ENCODE data around the gene CITED4. TPM values are rescaled to one million over a fixed set of nuclear protein-coding genes. Genes with fewer than 3 reads are reported as not detected.

CITED4 gene
- total RNA-seq, 2 donors from 2014 or later: 17.2 to 23.6 TPM

DNA sequence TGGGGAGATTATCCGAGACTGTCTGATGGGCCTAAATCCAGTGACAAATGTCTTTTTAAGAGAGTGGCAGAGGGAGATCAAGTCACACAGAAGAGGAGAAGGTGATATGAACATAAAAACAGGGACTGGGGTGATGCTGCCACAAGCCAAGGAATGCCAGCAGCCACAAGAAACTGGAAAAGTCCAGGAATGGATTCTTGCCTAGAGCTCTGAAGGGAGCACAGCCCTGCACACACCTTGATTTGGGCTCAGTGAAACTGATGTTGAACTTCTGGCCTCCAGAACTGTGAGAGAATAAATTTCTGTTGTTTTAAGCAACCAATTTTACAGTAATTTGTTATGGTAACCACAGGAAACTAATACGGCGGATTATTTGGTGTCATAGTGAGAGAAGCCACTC, 19.5 kb downstream of the CITED4 start:
- Mint-ChIP-seq H3K36me3 (ENCODE audit: low read depth) (peaks cover 6% of the 10 kb centered on the region), H3K4me3 (no peak overlapping the region), H3K27ac (no peak overlapping the region), H3K4me1 (peaks cover 19% of the 10 kb centered on the region), H3K27me3 (peaks cover 21% of the 10 kb centered on the region)
- no peak for DNase-seq
- no peak for ATAC-seq
- H3K9me3 ChIP-seq (ENCODE audit: control insufficient read depth, low read length, poor library complexity, severe bottlenecking): no peaks in the 10 kb centered on the region

DNA sequence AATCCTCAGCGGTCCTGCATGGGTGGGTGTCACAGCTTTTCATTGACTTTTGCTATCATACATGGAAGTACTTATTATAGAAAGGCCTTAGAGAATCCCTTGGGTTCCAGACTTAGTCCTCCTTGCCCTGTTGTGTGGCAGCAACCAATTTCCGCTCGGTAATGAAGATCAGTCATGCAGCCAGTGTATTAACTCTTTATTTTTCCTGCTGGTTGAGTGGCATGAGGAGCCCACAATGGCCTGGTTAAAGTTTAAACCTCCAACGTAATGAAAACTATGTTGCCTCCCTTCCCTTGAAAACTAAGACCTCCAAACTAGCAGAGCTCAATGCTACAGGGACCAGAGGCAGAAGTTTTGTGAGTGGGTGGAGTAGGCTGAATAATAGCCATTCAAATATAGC, 20.0 kb downstream of the CITED4 start:
- ATAC-seq (no peak), DNase-seq (no peak)
- no peak overlapping the region for H3K27ac Mint-ChIP-seq
- H3K27me3 Mint-ChIP-seq: peaks cover 17% of the 10 kb centered on the region
- no peak overlapping the region for H3K4me3 Mint-ChIP-seq
- H3K4me1 Mint-ChIP-seq: peaks cover 18% of the 10 kb centered on the region
- peaks cover 6% of the 10 kb centered on the region for H3K36me3 Mint-ChIP-seq (ENCODE audit: low read depth)
- H3K9me3 ChIP-seq (ENCODE audit: control insufficient read depth, low read length, poor library complexity, severe bottlenecking): no peaks in the 10 kb centered on the region

DNA sequence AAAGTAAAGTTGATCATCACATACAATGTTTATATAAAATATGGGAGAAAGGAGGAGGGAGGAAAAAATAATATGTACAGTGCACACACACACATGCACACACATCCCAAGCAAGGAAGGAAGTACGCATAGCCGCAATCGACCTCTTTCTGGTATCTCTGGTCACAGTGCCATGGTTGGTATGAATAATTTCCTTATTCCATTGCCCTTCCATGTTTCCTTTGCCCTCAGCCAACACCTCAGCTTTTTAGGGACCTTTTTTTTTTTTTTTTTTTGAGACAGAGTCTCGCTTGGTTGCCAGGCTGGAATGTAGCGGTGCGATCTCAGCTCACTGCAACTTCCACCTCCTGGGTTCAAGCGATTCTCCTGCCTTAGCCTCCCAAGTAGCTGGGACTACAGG, 20.6 kb downstream of the CITED4 start:
- no peak overlapping the region for H3K4me3 Mint-ChIP-seq
- H3K36me3 Mint-ChIP-seq (ENCODE audit: low read depth): peaks cover 4% of the 10 kb centered on the region
- H3K9me3 ChIP-seq (ENCODE audit: control insufficient read depth, low read length, poor library complexity, severe bottlenecking): no peaks in the 10 kb centered on the region
- peaks cover 15% of the 10 kb centered on the region for H3K4me1 Mint-ChIP-seq
- ATAC-seq: no peak
- H3K27ac Mint-ChIP-seq: no peak overlapping the region
- DNase-seq: no peak
- H3K27me3 Mint-ChIP-seq: peaks cover 12% of the 10 kb centered on the region

DNA sequence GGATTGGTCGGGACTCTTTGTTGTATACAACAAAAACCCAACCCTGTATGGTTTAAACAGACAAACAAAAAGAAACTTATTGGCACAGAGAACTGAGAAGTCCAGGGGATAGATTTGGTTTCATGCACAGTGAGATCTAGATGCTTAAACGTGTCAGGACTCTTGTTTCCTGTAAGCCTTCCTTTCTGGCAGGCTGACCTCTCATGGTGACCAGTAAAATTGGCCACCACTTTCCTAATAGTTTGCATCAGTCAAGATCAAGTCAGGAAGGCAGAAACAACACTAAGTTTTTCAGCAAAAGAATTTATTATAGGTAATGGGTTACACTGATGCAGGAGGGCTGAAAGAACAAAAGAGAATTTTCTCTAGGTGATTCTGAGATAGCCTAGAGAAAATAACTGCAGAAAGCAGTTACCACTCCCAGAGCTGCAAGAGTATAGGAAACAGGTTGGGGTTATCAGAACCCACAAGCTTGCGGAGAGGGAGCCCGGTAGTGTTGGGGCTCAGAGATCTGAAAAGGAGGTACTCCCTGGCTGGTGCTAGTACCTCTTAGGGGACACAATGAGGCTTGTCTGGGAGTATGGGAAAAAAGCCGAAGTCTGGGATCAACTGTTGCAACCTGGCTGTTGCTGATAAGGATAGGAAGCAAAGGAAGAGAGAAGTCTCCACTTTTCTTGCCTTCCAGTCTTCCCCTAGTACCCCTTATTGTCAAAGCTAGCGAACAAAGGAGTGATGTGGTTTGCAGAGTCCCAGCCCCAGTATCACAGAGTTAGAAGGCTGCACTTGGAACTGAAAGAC, 21.4 kb downstream of the CITED4 start:
- Mint-ChIP-seq H3K36me3 (ENCODE audit: low read depth) (peaks cover 4% of the 10 kb centered on the region), H3K27me3 (peaks cover 12% of the 10 kb centered on the region), H3K4me3 (peak overlapping the region; percentile 28), H3K27ac (no peak overlapping the region), H3K4me1 (peaks cover 13% of the 10 kb centered on the region)
- H3K9me3 ChIP-seq (ENCODE audit: control insufficient read depth, low read length, poor library complexity, severe bottlenecking): no peaks in the 10 kb centered on the region
- ATAC-seq (peak; percentile 69), DNase-seq (no peak)

DNA sequence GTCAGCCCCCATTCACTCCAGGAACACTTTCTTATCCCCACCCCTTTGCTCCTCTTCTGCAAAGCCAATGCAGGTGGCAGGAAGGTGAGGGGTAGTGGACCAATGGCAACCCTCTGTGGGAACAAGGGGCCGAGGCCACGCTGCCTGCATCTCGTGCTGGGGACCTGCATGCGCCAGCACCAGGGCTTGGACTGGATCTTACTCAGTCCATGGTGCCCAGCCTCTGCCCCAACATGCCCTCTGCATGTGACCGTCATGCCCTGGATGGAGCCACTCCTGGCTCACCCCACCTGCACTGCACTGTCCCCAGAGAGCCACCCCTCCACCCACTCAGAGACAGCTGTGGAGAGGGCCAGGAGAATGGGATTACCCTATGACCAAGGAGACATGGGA, 22.2 kb downstream of the CITED4 start:
- Mint-ChIP-seq H3K36me3 (ENCODE audit: low read depth) (peaks cover 4% of the 10 kb centered on the region), H3K27ac (no peak overlapping the region), H3K27me3 (peaks cover 12% of the 10 kb centered on the region), H3K4me3 (no peak overlapping the region), H3K4me1 (peaks cover 10% of the 10 kb centered on the region)
- no peak for DNase-seq
- ATAC-seq: no peak
- no peaks in the 10 kb centered on the region for H3K9me3 ChIP-seq (ENCODE audit: control insufficient read depth, low read length, poor library complexity, severe bottlenecking)

DNA sequence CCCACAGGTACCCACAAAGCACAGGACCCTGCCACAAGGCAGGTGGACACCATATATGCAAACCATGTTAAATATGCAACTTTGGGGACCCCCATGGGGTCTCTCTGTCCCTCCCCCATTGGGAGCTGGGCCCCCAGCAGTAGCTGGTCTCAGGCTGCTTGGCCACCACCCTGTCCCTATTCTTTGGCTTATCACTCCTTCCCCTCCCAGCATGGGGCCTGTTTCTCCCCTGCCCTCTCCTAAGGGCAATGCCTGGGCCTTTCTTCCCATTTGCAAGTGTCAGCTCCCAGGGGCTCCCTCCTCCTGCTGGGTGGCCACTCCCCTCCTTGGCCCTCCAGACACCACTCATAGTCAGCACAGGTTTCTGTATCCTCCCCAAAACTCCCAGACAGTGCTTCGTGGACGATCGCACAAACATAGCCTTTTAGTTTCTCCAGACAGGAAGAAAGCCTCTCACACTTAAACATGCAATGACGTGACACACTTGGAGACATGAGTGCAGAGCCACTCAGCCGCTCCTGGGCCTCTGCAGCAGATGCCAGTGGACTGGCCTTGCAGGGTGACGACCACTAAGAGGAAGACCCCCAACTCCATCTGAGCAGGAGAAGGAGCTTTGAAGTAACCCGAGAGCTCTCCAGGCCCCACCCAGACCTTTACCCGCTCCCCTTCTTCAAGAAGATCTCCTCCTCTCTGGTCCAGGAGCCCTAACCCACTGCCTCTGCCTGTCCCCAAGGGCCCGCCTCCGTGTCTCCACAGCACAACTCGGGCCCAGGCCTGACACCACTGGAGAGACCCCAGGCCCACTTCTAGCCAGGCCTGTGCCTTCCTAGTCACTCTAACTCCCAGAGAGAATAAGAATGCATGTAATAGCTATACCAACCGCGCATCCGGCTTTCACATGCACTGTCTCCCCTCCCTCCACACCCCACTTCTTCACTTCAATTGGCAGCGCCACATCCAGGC, 22.9 kb downstream of the CITED4 start:
- no peak overlapping the region for H3K27ac Mint-ChIP-seq

DNA sequence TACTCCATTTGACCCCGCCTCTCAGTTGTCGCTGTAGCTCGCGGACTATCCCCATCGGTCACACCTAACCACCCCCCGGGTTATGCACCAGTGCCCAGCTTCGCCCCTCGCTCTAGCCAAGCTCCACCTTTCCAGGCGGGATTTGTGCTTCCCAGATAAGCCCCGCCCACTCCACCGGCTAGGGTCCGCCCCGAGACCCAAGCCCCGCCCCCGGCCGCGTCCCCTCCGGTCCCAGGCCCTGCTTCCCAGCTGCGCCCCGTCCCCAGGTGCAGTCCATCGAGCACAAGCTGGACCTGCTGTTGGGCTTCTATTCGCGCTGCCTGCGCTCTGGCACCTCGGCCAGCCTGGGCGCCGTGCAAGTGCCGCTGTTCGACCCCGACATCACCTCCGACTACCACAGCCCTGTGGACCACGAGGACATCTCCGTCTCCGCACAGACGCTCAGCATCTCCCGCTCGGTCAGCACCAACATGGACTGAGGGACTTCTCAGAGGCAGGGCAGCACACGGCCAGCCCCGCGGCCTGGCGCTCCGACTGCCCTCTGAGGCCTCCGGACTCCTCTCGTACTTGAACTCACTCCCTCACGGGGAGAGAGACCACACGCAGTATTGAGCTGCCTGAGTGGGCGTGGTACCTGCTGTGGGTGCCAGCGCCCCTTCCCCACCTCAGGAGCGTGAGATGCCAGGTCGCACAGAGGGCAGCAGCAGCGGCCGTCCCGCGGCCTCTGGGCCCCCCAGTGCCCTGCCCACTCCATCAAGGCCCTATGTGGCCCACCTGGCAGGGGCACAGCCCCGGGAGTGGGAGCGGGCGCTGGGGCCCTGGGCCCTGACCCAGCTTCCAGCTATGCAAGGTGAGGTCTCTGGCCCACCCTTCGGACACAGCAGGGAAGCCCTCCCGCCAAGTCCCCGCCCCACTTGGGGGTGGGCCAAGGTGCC, 23.9 kb downstream of the CITED4 start:
- DNase-seq (no peak), ATAC-seq (no peak)
- Mint-ChIP-seq H3K27me3 (peaks cover 12% of the 10 kb centered on the region), H3K4me1 (peaks cover 8% of the 10 kb centered on the region), H3K27ac (no peak overlapping the region), H3K4me3 (no peak overlapping the region), H3K36me3 (ENCODE audit: low read depth) (no peaks in the 10 kb centered on the region)
- H3K9me3 ChIP-seq (ENCODE audit: control insufficient read depth, low read length, poor library complexity, severe bottlenecking): no peaks in the 10 kb centered on the region

More for the DNA sequence above, 22.9 kb downstream of the CITED4 start:
- no peaks in the 10 kb centered on the region for H3K9me3 ChIP-seq (ENCODE audit: control insufficient read depth, low read length, poor library complexity, severe bottlenecking)
- Mint-ChIP-seq H3K4me3 (no peak overlapping the region), H3K4me1 (peaks cover 10% of the 10 kb centered on the region), H3K36me3 (ENCODE audit: low read depth) (peaks cover 4% of the 10 kb centered on the region), H3K27me3 (peaks cover 12% of the 10 kb centered on the region)
- DNase-seq (no peak), ATAC-seq (no peak)

DNA sequence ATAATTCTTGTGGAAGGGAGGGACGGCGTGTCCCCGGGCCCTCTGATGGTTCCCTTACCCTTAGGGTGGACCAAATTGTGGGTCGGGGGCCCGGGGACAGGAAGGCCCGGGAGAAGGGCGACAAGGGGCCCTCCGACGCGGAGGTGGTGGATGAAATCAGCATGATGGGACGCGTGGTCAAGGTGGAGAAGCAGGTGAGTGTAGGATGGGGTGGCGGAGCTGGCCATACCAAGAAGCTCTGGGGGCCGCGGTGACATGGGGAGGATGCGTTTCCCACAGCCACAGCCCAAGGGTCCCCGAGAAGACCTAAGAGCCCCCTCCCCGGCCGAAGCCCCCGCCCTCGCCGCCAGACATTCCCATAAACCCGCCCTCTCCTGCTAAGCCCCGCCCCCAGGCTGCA, 24.6 kb downstream of the CITED4 start:
- Mint-ChIP-seq H3K27ac (no peak overlapping the region), H3K4me1 (peaks cover 8% of the 10 kb centered on the region), H3K27me3 (peaks cover 12% of the 10 kb centered on the region), H3K4me3 (no peak overlapping the region), H3K36me3 (ENCODE audit: low read depth) (no peaks in the 10 kb centered on the region)
- no peaks in the 10 kb centered on the region for H3K9me3 ChIP-seq (ENCODE audit: control insufficient read depth, low read length, poor library complexity, severe bottlenecking)
- DNase-seq (no peak), ATAC-seq (no peak)

DNA sequence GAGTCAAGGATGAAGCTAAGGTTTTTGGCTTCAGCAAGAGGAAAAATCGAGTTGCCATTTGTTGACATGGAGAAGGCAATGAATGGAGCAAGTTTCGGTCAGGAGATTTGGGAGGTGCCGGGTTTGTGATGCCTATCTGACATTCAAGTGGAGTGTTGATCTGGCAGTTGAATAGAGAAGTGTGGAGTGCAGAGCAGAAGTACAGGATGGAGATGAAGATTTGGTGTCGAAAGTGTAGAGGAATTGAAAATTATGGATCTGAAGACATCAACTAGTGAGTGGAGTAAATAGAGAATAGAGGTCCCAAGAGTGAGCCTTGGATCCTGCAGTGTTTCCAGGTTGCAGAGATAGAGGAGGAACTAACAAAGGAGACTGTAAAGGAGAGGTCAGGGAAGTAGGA, 25.9 kb downstream of the CITED4 start:
- peaks cover 10% of the 10 kb centered on the region for H3K27me3 Mint-ChIP-seq
- no peak overlapping the region for H3K4me3 Mint-ChIP-seq
- no peaks in the 10 kb centered on the region for H3K9me3 ChIP-seq (ENCODE audit: control insufficient read depth, low read length, poor library complexity, severe bottlenecking)
- H3K36me3 Mint-ChIP-seq (ENCODE audit: low read depth): no peaks in the 10 kb centered on the region
- H3K27ac Mint-ChIP-seq: no peak overlapping the region
- DNase-seq: no peak
- no peak for ATAC-seq
- peaks cover 6% of the 10 kb centered on the region for H3K4me1 Mint-ChIP-seq

DNA sequence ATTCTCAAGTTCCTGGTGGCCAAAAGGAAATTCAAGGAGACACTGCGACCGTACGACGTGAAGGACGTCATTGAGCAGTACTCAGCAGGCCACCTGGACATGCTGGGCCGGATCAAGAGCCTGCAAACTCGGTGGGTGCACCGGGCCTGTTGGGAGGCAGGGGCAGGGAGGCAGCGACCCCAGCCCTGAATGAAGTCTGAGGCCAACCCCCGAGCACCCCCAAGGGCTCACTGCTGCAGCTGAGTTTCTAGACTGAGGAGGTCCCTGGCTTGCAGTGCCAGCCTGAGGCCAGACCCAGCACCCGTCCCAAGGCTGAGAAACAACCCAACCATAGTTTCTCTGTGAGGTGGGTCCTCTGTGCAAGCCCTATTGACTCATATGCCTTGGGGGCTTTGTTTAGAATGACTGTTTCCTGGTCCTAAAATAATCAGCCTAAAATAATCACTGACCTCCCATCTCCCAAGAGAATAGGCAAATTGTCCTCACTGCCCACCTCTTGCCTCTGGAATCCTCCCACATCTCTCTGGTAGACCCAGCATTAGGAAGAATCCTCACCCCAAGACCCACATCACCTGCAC, 27.1 kb downstream of the CITED4 start:
- H3K9me3 ChIP-seq (ENCODE audit: control insufficient read depth, low read length, poor library complexity, severe bottlenecking): no peaks in the 10 kb centered on the region
- DNase-seq (no peak), ATAC-seq (no peak)
- H3K4me1 Mint-ChIP-seq: no peaks in the 10 kb centered on the region
- no peaks in the 10 kb centered on the region for H3K36me3 Mint-ChIP-seq (ENCODE audit: low read depth)
- no peak overlapping the region for H3K27ac Mint-ChIP-seq
- H3K27me3 Mint-ChIP-seq: no peaks in the 10 kb centered on the region
- no peak overlapping the region for H3K4me3 Mint-ChIP-seq

DNA sequence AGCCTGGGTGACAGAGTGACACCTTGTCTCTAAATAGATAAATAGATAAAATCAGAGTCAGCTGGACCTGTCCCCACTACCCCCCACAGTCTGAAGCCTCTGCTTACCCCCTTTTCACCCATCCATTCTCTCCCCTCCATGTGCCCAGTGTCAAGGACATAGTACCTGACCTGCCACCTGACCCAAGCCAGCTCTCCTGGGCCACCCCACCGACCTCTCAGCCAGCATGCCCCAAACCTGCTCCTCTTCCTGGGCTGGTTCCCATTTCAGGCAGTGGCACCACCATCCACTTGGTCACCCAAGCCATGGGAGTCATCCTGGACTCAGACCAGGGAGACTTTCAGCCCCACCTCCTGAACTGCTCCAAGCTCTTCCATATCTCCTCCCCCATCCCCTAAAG, 28.2 kb downstream of the CITED4 start:
- ATAC-seq (no peak), DNase-seq (no peak)
- Mint-ChIP-seq H3K4me3 (no peak overlapping the region), H3K27ac (no peak overlapping the region), H3K27me3 (no peaks in the 10 kb centered on the region), H3K4me1 (no peaks in the 10 kb centered on the region), H3K36me3 (ENCODE audit: low read depth) (no peaks in the 10 kb centered on the region)
- H3K9me3 ChIP-seq (ENCODE audit: control insufficient read depth, low read length, poor library complexity, severe bottlenecking): no peaks in the 10 kb centered on the region

DNA sequence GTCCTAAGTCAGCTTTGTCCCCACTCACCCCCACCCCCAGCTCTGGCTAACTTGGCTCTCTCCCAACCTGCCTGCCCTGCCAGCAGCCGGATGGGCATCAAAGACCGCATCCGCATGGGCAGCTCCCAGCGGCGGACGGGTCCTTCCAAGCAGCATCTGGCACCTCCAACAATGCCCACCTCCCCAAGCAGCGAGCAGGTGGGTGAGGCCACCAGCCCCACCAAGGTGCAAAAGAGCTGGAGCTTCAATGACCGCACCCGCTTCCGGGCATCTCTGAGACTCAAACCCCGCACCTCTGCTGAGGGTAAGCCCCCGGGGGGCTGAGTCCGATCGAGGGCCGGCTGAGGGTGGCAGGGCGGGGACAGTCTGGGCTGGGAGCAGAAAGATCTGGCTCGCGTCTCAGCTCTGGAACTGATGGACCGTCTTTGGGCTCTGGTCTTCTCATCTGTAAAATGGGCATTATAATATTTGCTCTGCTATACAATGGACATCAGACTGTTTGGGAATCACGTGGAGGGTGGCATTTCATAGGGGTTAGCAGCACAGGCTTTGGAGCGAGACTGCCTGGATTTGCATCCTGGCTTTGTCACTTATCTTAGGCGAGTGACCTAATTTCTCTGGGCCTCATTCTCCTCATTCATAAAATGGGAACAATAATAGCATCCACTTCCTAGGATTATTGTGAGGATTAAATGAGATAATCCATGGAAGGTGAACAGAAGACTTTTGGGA, 31.0 kb downstream of the CITED4 start:
- ATAC-seq (no peak), DNase-seq (no peak)
- H3K27ac Mint-ChIP-seq: no peak overlapping the region
- no peaks in the 10 kb centered on the region for H3K36me3 Mint-ChIP-seq (ENCODE audit: low read depth)
- H3K4me1 Mint-ChIP-seq: peaks cover 3% of the 10 kb centered on the region
- no peaks in the 10 kb centered on the region for H3K9me3 ChIP-seq (ENCODE audit: control insufficient read depth, low read length, poor library complexity, severe bottlenecking)
- H3K27me3 Mint-ChIP-seq: no peaks in the 10 kb centered on the region
- H3K4me3 Mint-ChIP-seq: no peak overlapping the region

All from T-helper 17 cell (primary cell).